GM18907 (cell line): ENCODE results near the gene CACNA1G.

Experiments used
- ATAC-seq: cut with Tn5 transposase; IDR thresholded peaks from one replicate; pipeline ENCODE4 v1.9.1; 2021; ENCODE audit warnings: mild to moderate bottlenecking, moderate library complexity; ENCODE audit not compliant: unreplicated experiment

Gene CACNA1G

GRCh38 chr17:50629902-50630301 is 69.4 kb downstream of the CACNA1G start:
- no peak for ATAC-seq

GRCh38 chr17:50630524-50631194 is 70.1 kb downstream of the CACNA1G start:
- ATAC-seq = no peak

GRCh38 chr17:50631195-50631907 is 70.8 kb downstream of the CACNA1G start:
- ATAC-seq = no peak

GRCh38 chr17:50631908-50632571 is 71.5 kb downstream of the CACNA1G start:
- no peak for ATAC-seq

GRCh38 chr17:50632637-50633036 is 72.1 kb downstream of the CACNA1G start:
- no peak for ATAC-seq

- ATAC-seq = no peak
These were observed 73.2 kb downstream of the CACNA1G start for GRCh38 chr17:50633683-50634082.

- ATAC-seq = no peak
These were observed 73.9 kb downstream of the CACNA1G start, which contains the start of gene ABCC3 for GRCh38 chr17:50634224-50634914. ABCC3 (plus strand) TSS chr17:50634881; CDS start chr17:50634937, 56 bp downstream.

GRCh38 chr17:50634915-50635731 is 74.6 kb downstream of the CACNA1G start:
- ATAC-seq = no peak

- ATAC-seq = no peak
These were observed 75.1 kb downstream of the CACNA1G start for GRCh38 chr17:50635732-50635981.

- no peak for ATAC-seq
These were observed 75.7 kb downstream of the CACNA1G start for GRCh38 chr17:50635982-50636803.

GRCh38 chr17:50636804-50637195 is 76.3 kb downstream of the CACNA1G start:
- ATAC-seq = no peak

GRCh38 chr17:50637829-50638605 is 77.5 kb downstream of the CACNA1G start:
- no peak for ATAC-seq

GRCh38 chr17:50638606-50638965 is 78.1 kb downstream of the CACNA1G start:
- no peak for ATAC-seq

GRCh38 chr17:50638966-50639713 is 78.6 kb downstream of the CACNA1G start:
- no peak for ATAC-seq

GRCh38 chr17:50640686-50641351 is 80.3 kb downstream of the CACNA1G start:
- no peak for ATAC-seq

GRCh38 chr17:50641357-50641756 is 80.8 kb downstream of the CACNA1G start:
- no peak for ATAC-seq

- ATAC-seq = no peak
These were observed 81.7 kb downstream of the CACNA1G start for GRCh38 chr17:50642071-50642721.
